Skin epidermis (tissue), 12 donors: ENCODE results near the gene FALEC.
"Not testable (repeated sequence)": the region's sequence is repeated elsewhere in the genome, so short reads cannot be mapped to it uniquely, and the experiment has no call there.

ENCODE experiments used
- H3K27ac ChIP-seq, 21 experiments: fragments of 200-600 bp; sonication (generic) in 11 of 21; one replicate each; pipeline ENCODE4 v1.5.0; 2020; ENCODE audit warnings: mild to moderate bottlenecking in 3 of 21, inconsistent platforms in 2 of 21, moderate library complexity in 2 of 21
- H3K4me3 ChIP-seq, 7 experiments: fragments of 200-600 bp; sonication (generic) in 2 of 7; one replicate each; pipeline ENCODE4 v1.5.0; 2020; ENCODE audit warnings: inconsistent platforms in 2 of 7, mild to moderate bottlenecking in 2 of 7, moderate library complexity in 1 of 7

The FALEC gene

DNA sequence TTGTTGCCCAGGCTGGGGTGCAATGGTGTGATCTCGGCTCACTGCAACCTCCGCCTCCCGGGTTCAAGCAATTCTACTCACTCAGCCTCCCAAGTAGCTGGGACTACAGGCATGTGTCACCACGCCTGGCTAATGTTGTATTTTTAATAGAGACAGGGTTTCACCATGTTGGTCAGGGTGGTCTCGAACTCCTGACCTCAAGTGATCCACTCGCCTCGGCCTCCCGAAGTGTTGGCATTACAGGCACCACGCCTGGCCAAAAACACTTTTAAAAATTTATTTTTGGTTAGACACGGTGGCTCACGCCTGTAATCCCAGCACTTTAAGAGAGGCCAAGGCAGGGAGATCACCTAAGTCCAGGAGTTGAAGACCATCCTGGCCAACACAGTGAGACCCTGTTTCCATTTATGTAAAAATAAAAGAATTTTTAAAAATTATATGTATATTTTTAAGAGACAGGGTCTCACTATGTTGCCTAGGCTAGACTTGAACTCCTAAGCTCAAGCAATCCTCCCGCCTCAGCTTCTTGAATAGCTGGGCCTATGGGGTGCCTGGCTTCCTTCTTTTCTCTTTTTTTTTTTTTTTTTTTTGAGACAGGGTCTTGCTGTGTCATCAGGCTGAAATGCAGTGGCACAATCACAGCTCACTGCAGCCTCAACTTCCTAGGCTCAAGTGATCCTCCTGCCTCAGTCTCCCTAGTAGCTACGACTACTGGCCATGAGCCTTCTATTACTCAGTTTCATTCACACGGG, 49.9 kb downstream of the FALEC start:
- H3K4me3 ChIP-seq, result not testable (repeated sequence)
- H3K27ac ChIP-seq, result peak overlapping the region in 20 of 21 experiments; percentile 56 to 100 (median 99)

DNA sequence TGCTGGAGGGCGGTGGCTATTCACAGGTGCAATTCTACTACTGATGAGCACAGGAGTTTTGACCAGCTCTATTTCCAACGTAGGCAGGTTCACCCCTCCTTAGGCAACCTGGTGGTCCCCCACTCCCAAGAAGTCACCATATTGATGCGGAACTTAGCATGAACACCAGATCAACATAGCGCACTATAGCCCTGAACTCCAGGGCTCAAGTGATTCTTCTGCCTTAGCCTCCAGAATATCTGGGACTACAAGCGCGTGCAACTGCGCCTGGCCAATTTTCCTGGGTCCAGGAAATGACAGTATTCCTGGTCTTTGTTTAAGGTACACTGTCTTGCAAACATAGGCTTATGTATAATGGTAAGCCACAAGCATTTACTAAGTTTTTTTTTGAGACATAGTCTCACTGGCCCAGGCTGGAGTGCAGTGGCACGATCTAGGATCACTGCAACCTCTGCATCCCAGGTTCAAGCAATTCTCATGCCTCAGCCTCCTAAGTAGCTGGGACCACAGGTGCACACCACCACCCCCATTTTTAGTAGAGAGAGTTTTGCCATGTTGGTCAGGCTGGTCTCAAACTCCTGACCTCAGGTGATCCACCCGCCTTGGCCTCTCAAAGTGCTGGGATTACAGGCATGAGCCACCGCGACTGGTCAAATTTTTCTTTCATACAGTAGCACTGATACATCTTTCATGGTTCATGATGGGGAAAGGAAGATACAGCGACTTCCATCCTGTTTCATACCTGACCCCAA, 51.2 kb downstream of the FALEC start:
- Histone ChIP-seq H3K4me3 (peak overlapping the region in 1 of 7 experiments; percentile 1), H3K27ac (peak overlapping the region; percentile 20 to 100 (median 99))

DNA sequence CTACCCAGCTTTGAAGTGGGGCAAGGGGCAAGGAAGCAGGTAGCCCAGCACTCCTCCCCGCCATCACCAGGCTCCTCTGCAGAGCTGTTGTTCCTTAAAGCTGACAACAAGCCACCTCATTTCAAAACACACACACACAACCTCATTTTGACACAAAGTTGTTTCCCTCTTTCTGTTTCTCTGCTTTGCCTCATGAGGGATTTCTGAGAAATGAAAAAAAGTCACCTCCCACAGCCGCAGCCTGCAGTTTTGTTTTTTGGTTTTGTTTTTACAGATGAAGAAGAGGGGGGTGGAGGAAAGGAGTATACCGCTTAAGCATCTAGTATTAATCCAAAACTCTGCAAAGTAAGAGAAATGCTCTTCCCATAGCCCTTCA, 51.8 kb downstream of the FALEC start:
- Histone ChIP-seq H3K4me3 (peak overlapping the region in 5 of 7 experiments; percentile 1 to 30 (median 27)), H3K27ac (peak overlapping the region; percentile 20 to 100 (median 99))

DNA sequence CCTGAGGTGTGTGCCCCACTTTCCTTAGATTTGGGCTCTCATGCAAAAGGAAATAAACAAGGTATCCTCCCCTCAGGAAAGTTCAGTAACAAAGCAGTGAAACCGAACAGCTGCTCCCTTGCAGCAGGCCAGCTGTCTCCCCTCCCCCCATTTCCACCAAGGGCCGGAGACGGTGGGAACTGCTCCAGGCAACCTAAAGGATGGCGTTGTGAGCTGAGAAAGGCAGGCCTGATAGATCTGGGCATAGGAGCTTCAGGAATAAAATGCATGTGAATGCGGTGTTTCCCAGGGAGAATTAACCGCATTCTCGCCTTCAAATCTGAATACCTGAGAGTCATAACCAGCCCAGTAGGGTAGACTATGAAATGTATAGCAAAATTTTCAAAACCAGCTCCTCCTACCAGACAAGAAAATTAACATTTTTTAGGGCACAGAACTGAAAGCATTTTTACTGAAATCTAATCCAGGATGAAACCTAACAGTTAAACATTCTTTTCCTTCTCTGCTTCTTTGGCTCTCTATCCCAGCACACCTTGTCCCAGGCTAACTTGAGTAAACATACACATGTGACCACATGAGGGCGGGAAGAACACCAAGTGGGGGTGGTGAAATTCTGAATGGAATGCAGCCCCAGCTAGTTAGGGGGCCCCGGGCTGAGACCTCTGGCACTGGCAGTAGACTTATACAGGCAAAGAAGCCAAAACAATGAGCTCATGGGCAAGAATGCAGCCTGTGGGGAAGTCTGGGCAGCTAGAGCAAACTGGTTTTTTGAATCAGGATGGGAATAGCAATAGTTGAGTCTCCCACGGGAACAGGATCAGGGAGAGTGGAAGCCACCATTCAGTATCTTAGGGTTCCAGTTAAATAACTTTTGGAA, 52.4 kb downstream of the FALEC start:
- Histone ChIP-seq H3K27ac (peak overlapping the region in 20 of 21 experiments; percentile 57 to 100 (median 99)), H3K4me3 (peak overlapping the region in 5 of 7 experiments; percentile 1 to 30 (median 27))

DNA sequence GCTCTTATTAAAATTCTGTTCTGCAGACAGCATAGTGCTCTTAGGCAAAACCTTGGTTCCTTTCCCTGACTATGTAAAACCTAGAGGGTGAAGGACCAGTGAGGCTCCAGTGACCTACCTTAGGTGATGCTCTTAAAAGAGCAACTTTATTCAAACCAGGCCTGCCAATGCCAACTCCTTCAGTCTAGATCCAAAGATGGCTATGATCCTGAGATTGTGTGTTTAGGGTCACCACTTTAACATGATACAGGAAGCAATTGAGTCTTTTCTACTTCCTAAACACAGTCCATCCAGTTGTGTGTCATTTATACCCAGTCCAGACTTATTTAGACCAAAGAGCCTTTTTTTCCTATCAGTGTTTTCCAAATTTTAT, 53.0 kb downstream of the FALEC start:
- Histone ChIP-seq H3K27ac (peak overlapping the region in 20 of 21 experiments; percentile 57 to 100 (median 99)), H3K4me3 (peak overlapping the region in 3 of 7 experiments; percentile 7 to 30 (median 20))

DNA sequence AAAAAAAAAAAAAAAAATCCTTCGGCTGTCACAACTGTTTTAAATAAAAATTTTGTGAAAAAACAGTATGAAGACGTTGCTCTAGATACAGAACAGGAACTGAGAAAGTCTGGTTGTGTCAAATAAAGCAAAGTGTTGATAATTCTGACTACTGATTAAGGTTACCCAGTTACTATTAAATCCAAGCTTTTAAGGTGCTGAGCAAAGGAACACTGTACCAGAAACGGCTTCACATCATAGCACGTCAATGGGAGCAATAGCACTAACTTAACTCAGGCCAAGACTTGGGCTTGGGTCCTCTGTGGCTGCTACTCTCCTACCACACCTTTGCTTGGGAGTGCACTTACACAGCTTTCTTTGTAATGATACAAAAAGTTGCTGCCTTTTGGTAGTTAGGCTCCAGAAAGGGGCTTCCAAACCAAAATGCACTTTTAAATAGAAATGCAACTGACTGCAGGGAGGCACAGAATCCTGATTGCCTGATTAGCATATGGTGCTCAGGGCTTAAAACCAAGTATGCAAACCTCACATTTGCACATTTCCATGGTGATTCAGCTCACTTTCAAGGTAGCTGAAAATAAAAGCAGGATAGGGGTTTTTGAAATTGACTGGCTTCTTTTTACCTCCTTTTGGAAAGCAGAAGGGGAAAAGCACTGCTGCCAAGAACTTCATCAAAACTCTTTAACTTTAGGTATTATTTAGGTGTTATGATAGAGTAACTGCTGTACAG, 57.5 kb downstream of the FALEC start:
- Histone ChIP-seq H3K4me3 (peak overlapping the region in 2 of 7 experiments; percentile 15 to 63), H3K27ac (peak overlapping the region in 16 of 21 experiments; percentile 4 to 100 (median 42))

DNA sequence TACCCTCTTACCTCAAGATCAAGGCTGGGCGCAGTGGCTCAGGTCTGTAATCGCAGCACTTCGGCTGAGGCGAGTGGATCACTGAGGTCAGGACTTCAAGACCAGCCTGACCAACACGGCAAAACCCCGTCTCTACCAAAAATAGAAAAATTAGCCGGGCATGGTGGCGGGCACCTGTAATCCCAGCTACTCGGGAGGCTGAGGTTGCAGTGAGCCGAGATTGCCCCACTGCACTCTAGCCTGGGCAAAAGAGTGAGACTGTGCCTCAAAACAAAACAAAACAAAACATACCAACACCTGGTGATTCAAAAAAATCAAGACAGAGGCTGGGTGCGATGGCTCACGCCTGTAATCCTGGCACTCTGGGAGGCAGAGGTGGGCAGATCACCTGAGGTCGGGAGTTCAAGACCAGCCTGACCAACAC, 58.1 kb downstream of the FALEC start:
- Histone ChIP-seq H3K27ac (peak overlapping the region in 13 of 21 experiments; percentile 13 to 100 (median 48)), H3K4me3 (peak overlapping the region in 4 of 7 experiments; percentile 15 to 96 (median 76))

DNA sequence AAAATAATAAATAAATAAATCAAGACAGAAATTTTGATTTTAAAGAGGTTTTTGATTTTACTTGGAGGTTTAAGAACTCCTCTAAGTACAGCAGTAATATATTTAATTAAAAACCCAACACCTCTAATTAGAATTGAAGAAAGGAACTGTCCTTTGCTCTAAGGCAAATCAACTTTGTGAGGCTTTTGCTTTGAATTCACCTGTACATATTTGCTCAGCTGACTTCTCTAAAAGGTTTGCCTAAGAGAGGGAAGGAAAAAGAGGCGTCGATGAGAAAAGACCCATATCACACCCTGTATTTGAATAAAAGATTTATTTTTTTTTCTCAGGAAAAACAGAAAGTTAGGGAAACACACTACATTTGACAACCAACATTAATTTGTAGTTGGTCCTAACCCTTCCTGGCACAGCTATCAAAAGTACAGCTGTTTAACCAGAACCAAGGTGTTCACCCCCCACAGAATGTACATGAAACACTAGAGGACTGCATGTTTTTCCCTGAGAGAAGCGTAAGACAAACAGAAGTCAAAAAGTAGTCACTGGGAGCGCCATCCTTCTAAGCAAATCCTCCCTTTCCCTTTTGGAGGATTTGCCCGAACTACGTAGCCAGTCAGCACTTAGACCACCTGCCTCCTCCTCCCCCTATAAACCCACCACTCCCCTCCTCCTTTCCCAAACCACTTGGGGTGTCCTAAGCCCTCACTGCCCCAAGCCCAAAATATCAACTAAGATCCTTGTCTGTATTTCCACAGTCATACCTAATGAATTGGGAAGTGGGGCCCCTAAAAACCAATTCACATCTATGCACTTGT, 58.9 kb downstream of the FALEC start:
- H3K4me3 ChIP-seq, result peak overlapping the region; percentile 59 to 97 (median 82)
- peak overlapping the region in 15 of 21 experiments; percentile 13 to 100 (median 65) for H3K27ac ChIP-seq

DNA sequence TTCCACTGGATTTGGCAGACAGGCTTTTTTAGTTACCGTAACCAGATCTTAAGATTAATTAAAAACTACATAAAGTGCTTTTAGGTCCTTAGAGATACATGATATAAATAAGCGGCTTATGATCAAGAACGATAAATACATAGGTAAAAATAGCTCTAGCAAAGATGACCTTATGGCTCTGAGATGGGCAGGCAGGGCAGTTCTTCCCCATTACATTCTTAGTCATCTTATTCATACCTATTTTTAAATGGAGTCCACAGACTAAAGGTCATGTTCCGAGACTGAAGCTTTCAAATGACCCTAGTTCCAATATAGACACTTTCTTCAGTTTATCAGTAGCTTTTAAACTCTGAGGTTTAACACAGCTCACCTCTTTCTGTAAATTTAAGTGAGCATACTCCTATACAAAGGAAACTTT, 59.5 kb downstream of the FALEC start:
- Histone ChIP-seq H3K4me3 (peak overlapping the region; percentile 59 to 97 (median 82)), H3K27ac (peak overlapping the region in 17 of 21 experiments; percentile 14 to 100 (median 57))

DNA sequence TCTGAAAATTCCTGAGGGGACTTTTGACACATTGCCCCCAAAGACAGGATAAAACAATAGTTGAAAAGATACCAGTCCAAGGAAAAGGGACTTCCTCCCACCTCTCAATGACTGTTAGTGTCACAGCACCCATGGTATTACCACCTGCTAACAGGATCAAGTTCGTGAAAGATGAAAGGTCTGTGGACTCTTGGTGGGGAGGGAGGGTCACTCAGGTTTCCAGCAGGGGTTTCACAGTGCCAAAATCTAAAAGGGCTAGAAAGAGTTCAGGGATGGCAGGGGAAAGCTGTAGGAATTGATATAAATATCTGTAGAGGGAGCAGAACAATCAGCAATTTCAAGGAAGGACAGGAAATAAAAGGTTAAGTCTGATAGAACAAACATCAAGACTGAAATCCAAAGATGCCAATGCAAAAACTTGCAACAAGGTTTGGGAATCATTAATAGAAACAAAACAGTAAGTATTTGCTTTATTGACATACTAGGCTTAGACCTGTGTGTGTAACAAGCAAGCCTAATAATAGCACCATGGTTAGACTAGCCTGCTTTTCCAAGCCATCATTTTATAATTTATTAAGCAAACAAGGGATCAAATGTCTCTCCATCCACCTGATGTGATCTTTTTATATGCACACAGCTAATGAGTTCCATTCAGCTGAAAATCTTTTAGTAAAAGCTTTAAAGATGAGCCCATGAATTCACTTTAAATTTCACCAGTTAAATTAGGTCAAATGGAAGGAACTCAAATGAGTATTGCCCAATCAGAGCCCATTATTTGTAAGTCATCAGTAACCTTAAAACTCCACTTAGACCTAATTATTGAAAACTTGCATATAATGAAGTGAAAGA, 60.2 kb downstream of the FALEC start:
- H3K4me3 ChIP-seq, result peak overlapping the region; percentile 59 to 97 (median 82)
- peak overlapping the region in 17 of 21 experiments; percentile 18 to 100 (median 100) for H3K27ac ChIP-seq

DNA sequence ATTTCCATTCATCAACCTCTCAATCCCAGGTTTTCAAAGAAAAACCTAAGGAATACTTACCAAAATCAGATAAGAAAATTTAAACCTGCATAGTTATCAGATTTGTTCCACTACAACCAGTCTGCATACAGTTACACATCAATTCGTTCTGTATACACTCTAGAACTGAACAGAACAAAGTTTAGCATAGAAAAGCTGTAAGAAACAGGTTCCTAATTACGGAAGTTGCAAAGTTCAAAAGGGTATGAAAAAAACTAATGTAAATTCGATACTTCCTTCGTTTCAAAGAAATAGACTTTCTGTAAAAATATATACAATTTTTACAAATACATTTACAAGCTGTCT, 60.8 kb downstream of the FALEC start:
- Histone ChIP-seq H3K4me3 (peak overlapping the region; percentile 59 to 97 (median 82)), H3K27ac (peak overlapping the region in 18 of 21 experiments; percentile 95 to 100 (median 100))

DNA sequence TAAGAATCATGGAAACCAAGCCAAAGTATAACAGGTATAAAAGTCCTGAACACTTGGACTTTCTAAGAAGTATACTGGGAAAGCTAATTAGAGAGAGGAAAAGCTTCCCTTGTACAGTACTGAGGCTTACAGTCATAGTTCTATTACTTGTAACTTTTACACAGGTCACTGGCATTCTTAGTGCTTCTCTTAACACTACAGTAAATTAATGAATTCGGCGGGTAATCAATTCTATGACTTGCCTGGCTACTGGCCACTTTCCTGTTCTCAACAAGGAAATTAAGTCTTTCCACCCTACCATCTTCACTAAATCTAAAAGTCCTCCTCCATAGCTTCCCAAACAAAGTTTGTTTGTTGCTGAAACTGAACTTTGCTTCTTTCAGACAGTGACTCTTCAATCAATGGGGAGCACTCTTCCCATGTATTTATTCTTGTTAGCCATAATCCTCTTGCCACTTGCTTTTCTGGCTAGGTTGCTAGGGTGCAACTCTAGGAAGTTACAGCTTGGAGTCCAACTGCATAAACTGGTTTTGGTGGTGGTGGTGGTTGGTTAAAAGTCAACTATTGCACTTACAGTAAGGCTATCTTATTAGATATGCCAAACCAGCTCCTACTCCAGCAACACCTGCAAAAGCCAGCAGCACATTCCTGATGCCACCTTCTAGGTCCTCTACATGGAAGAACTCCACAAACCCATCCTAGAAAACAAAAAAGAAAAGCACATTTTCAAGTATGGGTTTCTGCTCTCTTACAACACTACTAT, 61.4 kb downstream of the FALEC start:
- Histone ChIP-seq H3K4me3 (peak overlapping the region; percentile 59 to 97 (median 82)), H3K27ac (peak overlapping the region; percentile 40 to 100 (median 100))

DNA sequence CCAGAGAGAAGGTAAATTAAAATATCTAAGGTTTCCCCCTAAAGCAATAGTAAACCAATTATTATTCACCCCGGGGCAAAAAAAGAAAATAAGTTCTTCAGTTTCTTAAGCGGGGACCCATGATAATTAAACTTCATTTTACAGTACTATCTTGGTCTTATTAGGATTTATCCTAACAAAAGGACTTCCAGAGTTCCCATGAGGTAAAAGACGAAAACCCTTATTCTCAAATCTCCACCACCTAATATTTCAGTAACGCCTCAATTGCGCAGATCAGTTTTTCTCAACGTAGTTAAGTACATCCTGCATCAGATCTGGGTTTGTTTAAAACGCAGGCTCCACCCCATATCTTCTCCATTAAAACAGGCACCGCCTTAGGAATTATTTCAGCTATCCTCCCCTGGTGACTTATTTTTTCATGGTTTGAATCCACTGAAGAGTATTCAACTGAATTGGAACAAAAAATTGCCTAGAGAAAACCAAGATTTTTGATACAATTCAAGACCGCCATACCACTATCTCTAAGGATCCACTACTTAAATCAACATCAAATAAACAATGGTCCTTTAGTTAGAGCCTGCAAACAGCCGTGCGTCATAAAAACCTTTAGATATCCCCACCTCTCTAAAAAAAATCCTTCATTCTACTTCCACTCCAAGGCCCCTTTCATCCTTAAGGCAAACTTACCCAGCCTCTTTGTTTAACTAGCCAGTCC, 62.2 kb downstream of the FALEC start:
- H3K27ac ChIP-seq, result peak overlapping the region; percentile 95 to 100 (median 100)
- H3K4me3 ChIP-seq, result peak overlapping the region; percentile 59 to 97 (median 82)

DNA sequence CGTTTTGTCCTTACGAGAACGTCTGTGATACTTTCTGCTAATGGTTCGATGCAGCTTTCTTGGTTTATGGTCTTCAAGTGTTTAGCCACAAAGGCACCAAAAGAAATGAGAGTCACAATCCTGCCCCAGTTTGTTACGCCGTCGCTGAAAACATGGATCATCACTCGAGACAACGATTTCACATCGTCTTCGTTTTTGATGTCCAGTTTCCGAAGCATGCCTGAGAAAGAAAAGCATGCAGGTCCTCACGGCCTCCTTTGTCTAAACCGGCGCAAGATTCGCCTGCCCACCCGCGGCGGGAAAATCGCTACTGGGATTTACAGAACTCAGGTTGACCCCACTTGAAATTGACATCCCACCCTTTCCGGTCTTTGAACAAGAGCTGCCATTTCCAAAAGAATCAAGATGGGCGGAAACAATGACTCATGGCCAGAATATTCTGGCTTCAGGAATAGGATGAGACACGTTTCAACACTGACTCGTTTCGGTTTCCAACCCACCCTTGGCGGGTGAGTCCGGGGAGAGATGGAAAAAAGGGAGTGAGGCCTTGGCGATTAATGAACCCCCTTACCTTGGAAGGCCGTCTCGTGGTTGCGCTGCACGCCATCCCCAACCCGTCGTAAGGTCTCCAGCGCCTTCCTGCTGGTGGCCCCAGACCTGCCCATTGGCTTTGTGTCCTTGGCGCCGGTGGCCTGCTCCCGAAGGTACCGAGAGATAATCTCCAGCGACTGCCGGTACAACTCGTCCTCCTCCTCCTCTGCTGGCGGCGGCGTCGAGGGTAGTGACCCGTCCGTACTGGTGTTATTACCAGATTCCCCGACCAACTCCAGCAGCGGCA, 62.9 kb downstream of the FALEC start:
- peak overlapping the region; percentile 59 to 97 (median 82) for H3K4me3 ChIP-seq
- peak overlapping the region; percentile 95 to 100 (median 100) for H3K27ac ChIP-seq
